Thyroid gland (tissue), 4 donors: ENCODE data around the gene PLEKHD1. TPM values are rescaled to one million over a fixed set of nuclear protein-coding genes. Genes with fewer than 3 reads are reported as not detected.

ENCODE experiments used
- DNase-seq, 2 donors: peaks; one replicate each; pipeline ENCODE4 v3.0.0-alpha.2; 2019
- H3K27ac ChIP-seq, 3 donors: fragments of 200-600 bp; sonication (generic); 1 replicate in 2 of 3; 2 replicates in 1 of 3; pipeline ENCODE4 v1.5.1; 2016 to 2019; ENCODE audit warnings: mild to moderate bottlenecking in 1 of 3, moderate library complexity in 1 of 3
- H3K27me3 ChIP-seq: fragments of 200-600 bp; sonication (generic); one replicate; pipeline ENCODE4 v1.5.1; 2019
- H3K36me3 ChIP-seq, 2 donors: fragments of 200-600 bp; sonication (generic); one replicate each; pipeline ENCODE4 v1.5.1; 2016 to 2019
- H3K4me1 ChIP-seq, 2 donors: fragments of 200-600 bp; sonication (generic); one replicate each; pipeline ENCODE4 v1.5.1; 2017 to 2019
- H3K4me3 ChIP-seq, 3 donors: fragments of 200-600 bp; sonication (generic); replicated peaks in 1 of 3; 1 replicate in 2 of 3; 2 replicates in 1 of 3; pipeline ENCODE4 v1.5.1; 2016; ENCODE audit warnings: mild to moderate bottlenecking in 1 of 3
- H3K9me3 ChIP-seq: fragments of 200-600 bp; sonication (generic); one replicate; pipeline ENCODE4 v1.5.1; 2017
- POLR2A ChIP-seq, 2 donors: fragments of 450-650 bp; IDR thresholded peaks; one replicate each; pipeline ENCODE4 v1.6.1; 2017; ENCODE audit warnings: antibody characterized with exemption in 2 of 2, mild to moderate bottlenecking in 2 of 2, moderate library complexity in 1 of 2
- WGBS, 2 donors: methylation state at CpG; one replicate each; pipeline ENCODE4 v1.1.5; 2017; 5-methylcytosine and 5-hydroxymethylcytosine counted together
- intact Hi-C: fragments of 100-400 bp; cut with DNase I; formaldehyde crosslinking; loops from one replicate; pipeline ENCODE4 v1.15.1; 2023
- total RNA-seq, 4 donors: library from RNA; depleted of rRNA; stranded (reverse); fragments of >200 nt; gene quantifications; one replicate each; pipeline ENCODE4 v1.2.3, GENCODE V29; 2016
- TF ChIP-seq, protein P1 (sequence below), 6 experiments: fragments of 200-600 bp in 3 of 6; fragments of 450-650 bp in 3 of 6; sonication (generic) in 3 of 6; IDR thresholded peaks; one replicate each; pipeline ENCODE4 v1.5.1; 2016 to 2019; ENCODE audit warnings: antibody characterized with exemption in 6 of 6, mild to moderate bottlenecking in 2 of 6, inconsistent platforms in 1 of 6, moderate library complexity in 1 of 6

The PLEKHD1 gene
- total RNA-seq, 4 donors from 2014 or later: 0.40 to 7.6 (median 2.7) TPM

GRCh38 chr14:69479696-69480095 lies 4.8 kb upstream of the PLEKHD1 start:
- Histone ChIP-seq H3K27me3 (no peaks in the 10 kb centered on the region), H3K36me3 (no peaks in the 10 kb centered on the region), H3K4me1 (peaks cover 37 to 42% of the 10 kb centered on the region in 2 donors), H3K27ac (no peak overlapping the region), H3K9me3 (no peaks in the 10 kb centered on the region), H3K4me3 (no peak overlapping the region)
- 93 to 96% methylated on average over 5 of the region's 5 CpGs for WGBS, 2 donors
- TF ChIP-seq POLR2A (IDR thresholded peaks at IDR 0.05): no peak
- TF ChIP-seq, protein P1, sequence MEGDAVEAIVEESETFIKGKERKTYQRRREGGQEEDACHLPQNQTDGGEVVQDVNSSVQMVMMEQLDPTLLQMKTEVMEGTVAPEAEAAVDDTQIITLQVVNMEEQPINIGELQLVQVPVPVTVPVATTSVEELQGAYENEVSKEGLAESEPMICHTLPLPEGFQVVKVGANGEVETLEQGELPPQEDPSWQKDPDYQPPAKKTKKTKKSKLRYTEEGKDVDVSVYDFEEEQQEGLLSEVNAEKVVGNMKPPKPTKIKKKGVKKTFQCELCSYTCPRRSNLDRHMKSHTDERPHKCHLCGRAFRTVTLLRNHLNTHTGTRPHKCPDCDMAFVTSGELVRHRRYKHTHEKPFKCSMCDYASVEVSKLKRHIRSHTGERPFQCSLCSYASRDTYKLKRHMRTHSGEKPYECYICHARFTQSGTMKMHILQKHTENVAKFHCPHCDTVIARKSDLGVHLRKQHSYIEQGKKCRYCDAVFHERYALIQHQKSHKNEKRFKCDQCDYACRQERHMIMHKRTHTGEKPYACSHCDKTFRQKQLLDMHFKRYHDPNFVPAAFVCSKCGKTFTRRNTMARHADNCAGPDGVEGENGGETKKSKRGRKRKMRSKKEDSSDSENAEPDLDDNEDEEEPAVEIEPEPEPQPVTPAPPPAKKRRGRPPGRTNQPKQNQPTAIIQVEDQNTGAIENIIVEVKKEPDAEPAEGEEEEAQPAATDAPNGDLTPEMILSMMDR (IDR thresholded peaks at IDR 0.05): no peak
- intact Hi-C loops: no loop called here
- DNase-seq: no peak

GRCh38 chr14:69480136-69480535 lies 4.4 kb upstream of the PLEKHD1 start:
- WGBS, 2 donors: 58 to 62% methylated on average over 5 of the region's 5 CpGs
- TF ChIP-seq, protein P1 (IDR thresholded peaks at IDR 0.05): no peak
- no peak for TF ChIP-seq POLR2A (IDR thresholded peaks at IDR 0.05)
- Histone ChIP-seq H3K4me3 (no peak overlapping the region), H3K36me3 (no peaks in the 10 kb centered on the region), H3K9me3 (no peaks in the 10 kb centered on the region), H3K27ac (no peak overlapping the region), H3K4me1 (peaks cover 37 to 46% of the 10 kb centered on the region in 2 donors), H3K27me3 (no peaks in the 10 kb centered on the region)
- no peak for DNase-seq
- intact Hi-C loops: no loop called here

GRCh38 chr14:69481815-69482568 lies 2.5 kb upstream of the PLEKHD1 start:
- Histone ChIP-seq H3K4me1 (peaks cover 37 to 48% of the 10 kb centered on the region in 2 donors), H3K9me3 (no peaks in the 10 kb centered on the region), H3K36me3 (no peaks in the 10 kb centered on the region), H3K27ac (peak overlapping the region in 2 of 3 donors; percentile 24 to 39), H3K27me3 (no peaks in the 10 kb centered on the region), H3K4me3 (no peak overlapping the region)
- intact Hi-C loops: no loop called here
- TF ChIP-seq, protein P1 (IDR thresholded peaks at IDR 0.05): no peak
- TF ChIP-seq POLR2A (IDR thresholded peaks at IDR 0.05): no peak
- WGBS, 2 donors: 36 to 40% methylated on average over 5 of the region's 5 CpGs
- peak; percentile 95 for DNase-seq

DNA sequence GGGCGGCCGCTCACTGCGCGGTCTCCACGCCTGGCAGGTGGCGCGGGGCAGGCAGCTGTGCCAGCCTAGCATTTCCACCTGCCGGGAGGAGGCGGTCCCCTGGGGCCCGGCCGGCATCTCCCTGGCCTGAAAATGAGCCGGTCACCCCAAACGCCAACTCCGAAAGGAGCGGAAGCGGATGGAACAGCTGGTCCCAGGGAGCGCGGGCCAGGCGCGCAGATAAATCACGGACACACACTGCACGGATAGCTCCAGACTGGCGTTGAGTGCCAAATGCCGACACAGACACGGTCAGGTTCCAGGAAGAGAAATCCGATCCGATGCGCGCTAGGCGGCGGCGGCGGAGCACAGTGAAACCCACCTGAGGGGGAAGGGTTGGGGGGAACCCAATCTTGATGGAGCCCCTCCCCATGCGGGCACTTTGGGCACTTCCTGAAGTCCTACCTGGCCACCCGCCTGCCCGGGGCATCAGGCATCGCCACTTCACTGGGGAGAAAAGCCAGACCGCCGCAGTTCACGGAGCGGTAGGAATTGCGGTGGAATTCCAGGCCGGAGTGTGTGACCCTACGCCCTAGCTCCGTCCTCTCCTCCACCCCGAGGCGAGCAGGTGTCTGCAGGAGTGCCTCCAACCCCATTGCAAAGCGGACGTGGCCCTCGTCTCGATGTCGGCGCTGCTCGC lies 624 bp upstream of the PLEKHD1 start:
- peak overlapping the region in 1 of 3 donors; percentile 1 for H3K27ac ChIP-seq
- no peaks in the 10 kb centered on the region for H3K27me3 ChIP-seq
- peak overlapping the region; percentile 41 to 49 (median 45) for H3K4me3 ChIP-seq
- 6% methylated on average over 24 to 35 of the region's 54 CpGs for WGBS, 2 donors
- no peaks in the 10 kb centered on the region for H3K9me3 ChIP-seq
- H3K4me1 ChIP-seq: peaks cover 37 to 48% of the 10 kb centered on the region in 2 donors
- intact Hi-C loops: no loop called here
- no peak for TF ChIP-seq POLR2A (IDR thresholded peaks at IDR 0.05)
- TF ChIP-seq, protein P1 (IDR thresholded peaks at IDR 0.05): no peak
- H3K36me3 ChIP-seq: no peaks in the 10 kb centered on the region
- DNase-seq: peak; percentile 61 to 69

GRCh38 chr14:69485315-69485660 lies 760 bp downstream of the PLEKHD1 start:
- TF ChIP-seq POLR2A (IDR thresholded peaks at IDR 0.05): no peak
- TF ChIP-seq, protein P1 (IDR thresholded peaks at IDR 0.05): no peak
- whole genome bisulfite sequencing, 2 donors: 65 to 72% methylated on average over 10 to 11 of the region's 11 CpGs
- intact Hi-C loops: no loop called here
- Histone ChIP-seq H3K9me3 (no peaks in the 10 kb centered on the region), H3K36me3 (no peaks in the 10 kb centered on the region), H3K27me3 (no peaks in the 10 kb centered on the region), H3K4me1 (peaks cover 34 to 44% of the 10 kb centered on the region in 2 donors), H3K4me3 (peak overlapping the region in 1 of 3 donors; percentile 41), H3K27ac (no peak overlapping the region)
- no peak for DNase-seq
